Measurements from ENCODE around the gene LCN6. TPM values are rescaled to one million over a fixed set of nuclear protein-coding genes. Genes with fewer than 3 reads are reported as not detected.
A peak's percentile ranks its signal among the peaks of the same experiment; 100 is the strongest.
"Not testable (repeated sequence)": the region's sequence is repeated elsewhere in the genome, so short reads cannot be mapped to it uniquely, and the experiment has no call there.

LCN6 gene
- polyA plus RNA-seq, 3 donors = not detected

- H3K79me2 ChIP-seq (ENCODE audit: insufficient read depth, low read length) = peaks cover 4% of the 10 kb centered on the region
- peaks cover 14% of the 10 kb centered on the region for H4K20me1 ChIP-seq (ENCODE audit: insufficient read depth, low read length)
- H3K4me3 ChIP-seq (replicated peaks in 1 of 3; ENCODE audit: low read depth in 2 of 3, low read length in 3 of 3) = peak within 1 kb of the TSS; percentile 50 to 81 (median 55)
- Mint-ChIP-seq H3K4me3 (peak within 1 kb of the TSS; percentile 75 to 86), H3K4me1 (peaks cover 25% of the 10 kb centered on the region), H3K36me3 (peaks cover 12% of the 10 kb centered on the region in 2 donors), H3K27ac (peak within 1 kb of the TSS; percentile 83 to 96 (median 93)), H3K27me3 (ENCODE audit: low read depth in 3 of 3) (peaks cover 3 to 14% (median 7%) of the 10 kb centered on the region in 3 donors), H3K9me3 (peaks cover 0 to 1% (median 0%) of the 10 kb centered on the region in 7 donors)
- under 1% methylated on average over 68 of the region's 70 CpGs for WGBS (ENCODE audit: insufficient coverage)
- TF ChIP-seq, protein P1, sequence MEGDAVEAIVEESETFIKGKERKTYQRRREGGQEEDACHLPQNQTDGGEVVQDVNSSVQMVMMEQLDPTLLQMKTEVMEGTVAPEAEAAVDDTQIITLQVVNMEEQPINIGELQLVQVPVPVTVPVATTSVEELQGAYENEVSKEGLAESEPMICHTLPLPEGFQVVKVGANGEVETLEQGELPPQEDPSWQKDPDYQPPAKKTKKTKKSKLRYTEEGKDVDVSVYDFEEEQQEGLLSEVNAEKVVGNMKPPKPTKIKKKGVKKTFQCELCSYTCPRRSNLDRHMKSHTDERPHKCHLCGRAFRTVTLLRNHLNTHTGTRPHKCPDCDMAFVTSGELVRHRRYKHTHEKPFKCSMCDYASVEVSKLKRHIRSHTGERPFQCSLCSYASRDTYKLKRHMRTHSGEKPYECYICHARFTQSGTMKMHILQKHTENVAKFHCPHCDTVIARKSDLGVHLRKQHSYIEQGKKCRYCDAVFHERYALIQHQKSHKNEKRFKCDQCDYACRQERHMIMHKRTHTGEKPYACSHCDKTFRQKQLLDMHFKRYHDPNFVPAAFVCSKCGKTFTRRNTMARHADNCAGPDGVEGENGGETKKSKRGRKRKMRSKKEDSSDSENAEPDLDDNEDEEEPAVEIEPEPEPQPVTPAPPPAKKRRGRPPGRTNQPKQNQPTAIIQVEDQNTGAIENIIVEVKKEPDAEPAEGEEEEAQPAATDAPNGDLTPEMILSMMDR (IDR thresholded peaks at IDR 0.05) = no peak
- peak within 1 kb of the TSS; percentile 81 to 82 for H3K27ac ChIP-seq (ENCODE audit: low read depth in 1 of 2, low read length in 2 of 2)
- peak within 1 kb of the TSS; percentile 66 for H3K9ac ChIP-seq (ENCODE audit: insufficient read depth, low read length, poor library complexity, severe bottlenecking)
- intact Hi-C loops (cut with micrococcal nuclease) = loop anchor here (2.0 to 5.0 kb wide), 4 partner anchors 16 to 308 kb away; partner anchors contain the start of genes PAXX (in 1 of the 2), PHPT1 (in 1 of the 2), RABL6 (in 1 of the 2) and SEC16A (in 1 of the 2)
- H3K4me2 ChIP-seq (replicated peaks; ENCODE audit: extremely low read depth, low read length, poor library complexity, severe bottlenecking) = peak within 1 kb of the TSS; percentile 94
- H3K4me1 ChIP-seq (ENCODE audit: control insufficient read depth in 1 of 2, insufficient read depth in 2 of 2, low read length in 2 of 2) = peaks cover 29 to 35% of the 10 kb centered on the region in 2 donors
- H3K27me3 ChIP-seq (ENCODE audit: control insufficient read depth in 2 of 2, insufficient read depth in 2 of 2, low read length in 2 of 2) = peaks cover 0 to 5% of the 10 kb centered on the region in 2 donors
- DNase-seq = peak; percentile 97 to 99 (median 99)
- no peaks in the 10 kb centered on the region for H3K9me3 ChIP-seq (replicated peaks in 1 of 2; ENCODE audit: control insufficient read depth in 1 of 2, insufficient read depth in 1 of 2, low read length in 2 of 2)
- peak within 1 kb of the TSS; percentile 89 for H2AFZ ChIP-seq (ENCODE audit: insufficient read depth, low read depth, low read length, poor library complexity, severe bottlenecking)
- H3K36me3 ChIP-seq (replicated peaks in 1 of 2; ENCODE audit: control insufficient read depth in 1 of 2, insufficient read depth in 2 of 2, low read length in 2 of 2) = no peaks in the 10 kb centered on the region
Measured at GRCh38 chr9:136790640-136791515, 42.6 kb upstream of the LCN6 start, which contains the start of gene TMEM141. TSS of gene TMEM141 (plus strand) at chr9:136791344. CDS start at chr9:136791371, 27 bp downstream.

GRCh38 chr9:136789523-136789937, 41.2 kb upstream of the LCN6 start:
- H3K36me3 Mint-ChIP-seq = peaks cover 10 to 12% of the 10 kb centered on the region in 2 donors
- peaks cover 18% of the 10 kb centered on the region for H3K4me1 Mint-ChIP-seq
- no peak overlapping the region for H3K4me3 ChIP-seq (replicated peaks in 1 of 3; ENCODE audit: low read depth in 2 of 3, low read length in 3 of 3)
- H3K4me1 ChIP-seq (ENCODE audit: control insufficient read depth in 1 of 2, insufficient read depth in 2 of 2, low read length in 2 of 2) = peaks cover 20 to 24% of the 10 kb centered on the region in 2 donors
- H3K4me2 ChIP-seq (replicated peaks; ENCODE audit: extremely low read depth, low read length, poor library complexity, severe bottlenecking) = no peak overlapping the region
- no peak overlapping the region for H3K27ac ChIP-seq (ENCODE audit: low read depth in 1 of 2, low read length in 2 of 2)
- no peaks in the 10 kb centered on the region for H3K36me3 ChIP-seq (replicated peaks in 1 of 2; ENCODE audit: control insufficient read depth in 1 of 2, insufficient read depth in 2 of 2, low read length in 2 of 2)
- TF ChIP-seq, protein P1 (IDR thresholded peaks at IDR 0.05) = no peak
- H2AFZ ChIP-seq (ENCODE audit: insufficient read depth, low read depth, low read length, poor library complexity, severe bottlenecking) = no peak overlapping the region
- no peak overlapping the region for H3K27ac Mint-ChIP-seq
- H3K79me2 ChIP-seq (ENCODE audit: insufficient read depth, low read length) = peaks cover 4% of the 10 kb centered on the region
- intact Hi-C loops (cut with micrococcal nuclease) = loop anchor here (5.0 to 10.0 kb wide), 2 partner anchors 243 to 275 kb away; partner anchors contain the start of gene FUT7 (in 1 of the 2)
- no peak for DNase-seq
- H4K20me1 ChIP-seq (ENCODE audit: insufficient read depth, low read length) = peaks cover 14% of the 10 kb centered on the region
- H3K9me3 ChIP-seq (replicated peaks in 1 of 2; ENCODE audit: control insufficient read depth in 1 of 2, insufficient read depth in 1 of 2, low read length in 2 of 2) = no peaks in the 10 kb centered on the region
- no peaks in the 10 kb centered on the region for H3K9me3 Mint-ChIP-seq
- no peak overlapping the region for H3K9ac ChIP-seq (ENCODE audit: insufficient read depth, low read length, poor library complexity, severe bottlenecking)
- no CpG with 5 or more reads among the region's 3 CpGs for WGBS (ENCODE audit: insufficient coverage)
- no peaks in the 10 kb centered on the region for H3K27me3 ChIP-seq (ENCODE audit: control insufficient read depth in 2 of 2, insufficient read depth in 2 of 2, low read length in 2 of 2)
- no peak overlapping the region for H3K4me3 Mint-ChIP-seq
- peaks cover 0 to 3% (median 0%) of the 10 kb centered on the region in 3 donors for H3K27me3 Mint-ChIP-seq (ENCODE audit: low read depth in 3 of 3)

DNA sequence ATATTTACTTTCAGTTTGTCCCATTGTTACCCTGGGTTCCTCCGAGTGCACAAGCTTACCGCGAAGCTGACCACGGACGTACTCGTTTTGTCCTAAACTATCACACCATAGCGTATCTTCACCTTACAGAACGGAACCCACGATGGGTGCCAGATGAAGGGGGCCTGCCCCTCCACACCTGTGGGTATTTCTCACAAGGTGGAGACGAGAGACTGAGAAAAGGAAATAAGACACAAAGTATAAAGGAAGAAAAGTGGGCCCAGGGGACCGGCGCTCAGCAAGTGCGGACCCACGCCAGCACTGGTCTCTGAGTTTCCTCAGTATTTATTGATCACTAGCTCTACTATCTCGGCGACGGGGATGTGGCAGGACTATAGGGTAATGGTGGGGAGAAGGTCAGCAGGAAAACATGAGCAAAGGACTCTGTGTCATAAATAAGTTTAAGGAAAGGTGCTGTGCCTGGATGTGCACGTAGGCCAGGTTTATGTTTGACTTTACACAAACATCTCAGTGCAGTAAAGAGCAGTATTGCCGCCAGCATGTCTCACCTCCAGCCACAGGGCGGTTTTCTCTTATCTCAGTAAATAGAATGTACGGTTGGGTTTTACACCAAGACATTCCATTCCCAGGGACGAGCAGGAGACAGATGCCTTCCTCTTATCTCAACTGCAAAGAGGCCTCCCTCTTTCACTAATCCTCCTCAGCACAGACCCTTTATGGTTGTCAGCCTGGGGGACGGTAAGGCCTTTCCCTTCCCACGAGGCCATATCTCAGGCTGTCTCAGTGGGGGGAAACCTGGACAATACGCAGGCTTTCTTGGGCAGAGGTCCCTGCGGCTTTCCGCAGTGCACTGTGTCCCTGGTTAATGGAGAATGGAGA, 40.6 kb upstream of the LCN6 start:
- peaks cover 15% of the 10 kb centered on the region for H3K4me1 Mint-ChIP-seq
- H3K4me3 Mint-ChIP-seq = not testable (repeated sequence)

More for the DNA sequence above, 40.6 kb upstream of the LCN6 start:
- not testable (repeated sequence) for H3K4me3 ChIP-seq (replicated peaks in 1 of 3; ENCODE audit: low read depth in 2 of 3, low read length in 3 of 3); H3K9me3 ChIP-seq (replicated peaks in 1 of 2; ENCODE audit: control insufficient read depth in 1 of 2, insufficient read depth in 1 of 2, low read length in 2 of 2); H3K27me3 ChIP-seq (ENCODE audit: control insufficient read depth in 2 of 2, insufficient read depth in 2 of 2, low read length in 2 of 2); H2AFZ ChIP-seq (ENCODE audit: insufficient read depth, low read depth, low read length, poor library complexity, severe bottlenecking); H3K36me3 ChIP-seq (replicated peaks in 1 of 2; ENCODE audit: control insufficient read depth in 1 of 2, insufficient read depth in 2 of 2, low read length in 2 of 2); H3K9ac ChIP-seq (ENCODE audit: insufficient read depth, low read length, poor library complexity, severe bottlenecking); H3K27ac Mint-ChIP-seq; H3K27ac ChIP-seq (ENCODE audit: low read depth in 1 of 2, low read length in 2 of 2); H3K79me2 ChIP-seq (ENCODE audit: insufficient read depth, low read length); H3K4me2 ChIP-seq (replicated peaks; ENCODE audit: extremely low read depth, low read length, poor library complexity, severe bottlenecking); DNase-seq; H3K27me3 Mint-ChIP-seq (ENCODE audit: low read depth in 3 of 3); H3K9me3 Mint-ChIP-seq
- intact Hi-C loops (cut with micrococcal nuclease) = loop anchor here (5.0 to 10.0 kb wide), 2 partner anchors 243 to 276 kb away; partner anchors contain the start of gene FUT7 (in 1 of the 2)
- Histone ChIP-seq H4K20me1 (ENCODE audit: insufficient read depth, low read length) (peaks cover 14% of the 10 kb centered on the region), H3K4me1 (ENCODE audit: control insufficient read depth in 1 of 2, insufficient read depth in 2 of 2, low read length in 2 of 2) (peaks cover 17 to 23% of the 10 kb centered on the region in 2 donors)
- H3K36me3 Mint-ChIP-seq = peaks cover 7 to 12% of the 10 kb centered on the region in 2 donors
- WGBS (ENCODE audit: insufficient coverage) = 88% methylated on average over 5 of the region's 27 CpGs

All from CD14-positive monocyte (primary cell).